Keratinocyte (primary cell): ENCODE measurements around the gene TENM4. TPM values are rescaled to one million over a fixed set of nuclear protein-coding genes. Genes with fewer than 3 reads are reported as not detected.

Experiments
- DNase-seq: peaks from one replicate; pipeline ENCODE4 v3.0.0-alpha.2; 2011; ENCODE audit warnings: low read depth, missing footprints, low spot score
- FAIRE-seq: peaks from 2 replicates; lab custom pipeline; 2011; peaks lifted over from hg19 to GRCh38; lab: Jason Lieb, UNC
- H2AFZ ChIP-seq: 2 replicates; pipeline ENCODE4 v1.6.0; 2012; ENCODE audit warnings: low read length, control low read depth, inconsistent platforms; ENCODE audit not compliant: control insufficient read depth
- H3K27ac ChIP-seq: 2 replicates; pipeline ENCODE4 v1.5.1; 2011; ENCODE audit warnings: low read length; ENCODE audit not compliant: control insufficient read depth, insufficient read depth
- H3K27me3 ChIP-seq: 3 replicates; pipeline ENCODE4 v1.6.0; 2011; ENCODE audit warnings: low read length; ENCODE audit not compliant: control insufficient read depth, insufficient read depth; ENCODE audit errors: extremely low read depth
- H3K36me3 ChIP-seq, 2 experiments: 2 replicates in 1 of 2; 3 replicates in 1 of 2; pipeline ENCODE4 v1.5.1; 2011; ENCODE audit warnings: low read length in 2 of 2, mild to moderate bottlenecking in 1 of 2; ENCODE audit not compliant: control insufficient read depth in 2 of 2, insufficient read depth in 2 of 2; ENCODE audit errors: extremely low read depth in 1 of 2
- H3K4me1 ChIP-seq: 3 replicates; pipeline ENCODE4 v1.5.1; 2011; ENCODE audit warnings: low read length; ENCODE audit not compliant: control insufficient read depth, insufficient read depth; ENCODE audit errors: extremely low read depth
- H3K4me2 ChIP-seq: 3 replicates; pipeline ENCODE4 v1.6.0; 2011; ENCODE audit warnings: low read depth, low read length; ENCODE audit not compliant: control insufficient read depth, insufficient read depth; ENCODE audit errors: extremely low read depth
- H3K4me3 ChIP-seq, 3 experiments: fragments of 200-600 bp in 1 of 3; sonication (generic) in 1 of 3; 2 replicates in 2 of 3; 3 replicates in 1 of 3; pipeline ENCODE4 v1.5.1; 2011 to 2016; ENCODE audit warnings: low read length in 3 of 3, mild to moderate bottlenecking in 3 of 3, control low read depth in 2 of 3, inconsistent platforms in 1 of 3, low read depth in 1 of 3, mixed read lengths in 1 of 3, mixed run types in 1 of 3, moderate library complexity in 1 of 3; ENCODE audit not compliant: control insufficient read depth in 2 of 3, insufficient read depth in 2 of 3; ENCODE audit errors: extremely low read depth in 1 of 3
- H3K79me2 ChIP-seq: 2 replicates; pipeline ENCODE4 v1.6.0; 2012; ENCODE audit warnings: low read length; ENCODE audit not compliant: control insufficient read depth, insufficient read depth
- H3K9ac ChIP-seq: 3 replicates; pipeline ENCODE4 v1.6.0; 2011; ENCODE audit warnings: low read length; ENCODE audit not compliant: control insufficient read depth, insufficient read depth; ENCODE audit errors: extremely low read depth
- H3K9me1 ChIP-seq: 3 replicates; pipeline ENCODE4 v1.6.0; 2011; ENCODE audit warnings: low read length; ENCODE audit not compliant: control insufficient read depth, insufficient read depth; ENCODE audit errors: extremely low read depth
- H3K9me3 ChIP-seq: 2 replicates; pipeline ENCODE4 v1.5.1; 2012; ENCODE audit warnings: low read depth, low read length; ENCODE audit not compliant: control insufficient read depth
- H4K20me1 ChIP-seq: 3 replicates; pipeline ENCODE4 v1.6.0; 2011; ENCODE audit warnings: low read length; ENCODE audit not compliant: control insufficient read depth, insufficient read depth; ENCODE audit errors: extremely low read depth
- EZH2 ChIP-seq: IDR thresholded peaks from one replicate; pipeline ENCODE4 v1.6.1; 2012; ENCODE audit warnings: inconsistent platforms, mild to moderate bottlenecking, low read length, moderate library complexity
- dilution Hi-C: fragments of 300-500 bp; cut with MboI; formaldehyde crosslinking; loops from one replicate; pipeline ENCODE4 v1.7.0; 2020; ENCODE audit warnings: low sequenced_read_pairs; ENCODE audit not compliant: extremely low pct_ligation_motif_present
- polyA plus RNA-seq, 5 experiments: library from polyadenylated mRNA; depleted of rRNA in 3 of 5; stranded (reverse) in 3 of 5; stranded (forward) in 1 of 5; unstranded in 1 of 5; fragments of >200 nt; gene quantifications; 1 replicate in 1 of 5; 2 replicates in 3 of 5; 3 replicates in 1 of 5; pipeline versions ENCODE4 v1.2.1 to v1.2.3, GENCODE V29; 2011 to 2012; ENCODE audit warnings: missing spikeins in 2 of 5, low read depth in 1 of 5, low replicate concordance in 1 of 5
- TF ChIP-seq, protein P1 (sequence below), 3 experiments: IDR thresholded peaks in 1 of 3; conservative IDR thresholded peaks in 1 of 3; optimal IDR thresholded peaks in 1 of 3; 2 replicates in 2 of 3; 3 replicates in 1 of 3; pipeline versions ENCODE3 to v1.5.1; 2011; ENCODE audit warnings: low read length in 3 of 3, mild to moderate bottlenecking in 3 of 3, moderate library complexity in 2 of 3, control low read depth in 1 of 3, inconsistent platforms in 1 of 3; ENCODE audit not compliant: insufficient read depth in 2 of 3; ENCODE audit errors: extremely low read depth in 1 of 3

The TENM4 gene
- polyA plus RNA-seq, 1 donor (not counting 4 experiments of a cell fraction or from before 2014, with no cell fraction given), result 3.5 TPM

DNA sequence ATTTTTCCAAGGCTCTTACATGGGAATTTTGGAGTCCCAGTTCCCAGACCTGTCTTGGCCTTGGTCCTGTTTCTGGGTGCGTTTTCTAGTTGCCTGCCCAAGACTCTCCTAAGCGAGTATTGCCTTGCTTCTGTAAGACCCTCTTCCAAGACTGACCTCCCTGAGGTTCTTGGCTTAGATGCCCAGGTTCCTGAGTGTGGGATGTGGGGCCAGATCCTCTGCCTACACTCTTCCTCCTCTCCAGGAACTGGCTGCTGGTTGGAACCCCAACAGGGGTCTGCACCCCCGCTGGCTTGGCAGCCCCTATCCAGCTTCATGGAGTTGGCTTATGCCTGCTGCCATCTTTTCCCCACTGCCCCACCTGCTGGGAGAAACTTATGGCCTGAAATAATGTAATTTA is 429.5 kb downstream of the TENM4 start:
- Histone ChIP-seq H3K9ac (no peak overlapping the region), H2AFZ (no peak overlapping the region), H3K27ac (no peak overlapping the region), H3K79me2 (no peaks in the 10 kb centered on the region), H3K4me2 (no peak overlapping the region), H3K4me1 (peaks cover 18% of the 10 kb centered on the region), H3K27me3 (no peaks in the 10 kb centered on the region), H3K9me1 (no peaks in the 10 kb centered on the region), H4K20me1 (no peaks in the 10 kb centered on the region), H3K9me3 (no peaks in the 10 kb centered on the region), H3K36me3 (no peaks in the 10 kb centered on the region), H3K4me3 (no peak overlapping the region)
- TF ChIP-seq EZH2, result no peak
- TF ChIP-seq, protein P1, sequence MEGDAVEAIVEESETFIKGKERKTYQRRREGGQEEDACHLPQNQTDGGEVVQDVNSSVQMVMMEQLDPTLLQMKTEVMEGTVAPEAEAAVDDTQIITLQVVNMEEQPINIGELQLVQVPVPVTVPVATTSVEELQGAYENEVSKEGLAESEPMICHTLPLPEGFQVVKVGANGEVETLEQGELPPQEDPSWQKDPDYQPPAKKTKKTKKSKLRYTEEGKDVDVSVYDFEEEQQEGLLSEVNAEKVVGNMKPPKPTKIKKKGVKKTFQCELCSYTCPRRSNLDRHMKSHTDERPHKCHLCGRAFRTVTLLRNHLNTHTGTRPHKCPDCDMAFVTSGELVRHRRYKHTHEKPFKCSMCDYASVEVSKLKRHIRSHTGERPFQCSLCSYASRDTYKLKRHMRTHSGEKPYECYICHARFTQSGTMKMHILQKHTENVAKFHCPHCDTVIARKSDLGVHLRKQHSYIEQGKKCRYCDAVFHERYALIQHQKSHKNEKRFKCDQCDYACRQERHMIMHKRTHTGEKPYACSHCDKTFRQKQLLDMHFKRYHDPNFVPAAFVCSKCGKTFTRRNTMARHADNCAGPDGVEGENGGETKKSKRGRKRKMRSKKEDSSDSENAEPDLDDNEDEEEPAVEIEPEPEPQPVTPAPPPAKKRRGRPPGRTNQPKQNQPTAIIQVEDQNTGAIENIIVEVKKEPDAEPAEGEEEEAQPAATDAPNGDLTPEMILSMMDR (optimal IDR thresholded peaks at IDR 0.05 in 1 of 3, IDR thresholded peaks at IDR 0.05 in 1 of 3, conservative IDR thresholded peaks at IDR 0.05 in 1 of 3; ENCODE audit: extremely low read depth in 1 of 3, insufficient read depth in 2 of 3, low read length in 3 of 3), result no peak
- dilution Hi-C loops, result no loop called here
- FAIRE-seq (no peak), DNase-seq (no peak)

DNA sequence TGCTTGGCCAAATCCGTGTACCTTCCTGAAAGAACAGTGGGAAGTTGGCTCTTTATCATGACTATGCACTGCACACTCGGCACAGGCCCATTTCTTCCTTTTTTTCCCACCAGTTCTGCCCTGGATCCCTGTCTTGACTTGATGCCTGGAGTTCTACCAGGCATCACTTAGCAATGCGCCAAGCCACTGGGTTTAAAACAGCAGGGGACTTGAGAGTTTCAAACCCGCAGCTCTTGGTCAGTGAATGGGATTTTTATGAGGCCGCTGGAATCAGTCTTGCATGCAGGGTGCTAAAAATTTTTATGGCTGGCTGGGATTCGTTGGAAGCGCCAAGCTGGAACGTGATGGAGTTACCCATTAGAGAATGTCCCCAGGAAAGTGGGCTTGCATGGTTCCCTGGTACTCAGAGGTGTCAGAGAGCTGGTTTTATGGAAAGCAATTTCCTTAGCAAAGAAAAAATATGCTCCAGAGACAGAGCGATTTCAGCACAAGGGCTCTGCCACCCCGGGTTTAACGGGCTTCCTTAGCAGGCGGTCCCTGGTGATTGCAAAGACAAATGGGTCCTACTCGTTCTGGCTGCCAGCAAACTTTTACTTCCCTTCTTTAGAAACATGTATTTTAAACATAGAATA is 432.9 kb downstream of the TENM4 start:
- Histone ChIP-seq H3K79me2 (no peaks in the 10 kb centered on the region), H3K9ac (no peak overlapping the region), H3K36me3 (no peaks in the 10 kb centered on the region), H3K27ac (no peak overlapping the region), H3K27me3 (no peaks in the 10 kb centered on the region), H3K9me1 (no peaks in the 10 kb centered on the region), H3K4me2 (no peak overlapping the region), H3K9me3 (no peaks in the 10 kb centered on the region), H3K4me3 (no peak overlapping the region), H4K20me1 (no peaks in the 10 kb centered on the region), H3K4me1 (no peaks in the 10 kb centered on the region), H2AFZ (no peak overlapping the region)
- dilution Hi-C loops, result no loop called here
- TF ChIP-seq, protein P1 (optimal IDR thresholded peaks at IDR 0.05 in 1 of 3, IDR thresholded peaks at IDR 0.05 in 1 of 3, conservative IDR thresholded peaks at IDR 0.05 in 1 of 3; ENCODE audit: extremely low read depth in 1 of 3, insufficient read depth in 2 of 3, low read length in 3 of 3), result no peak
- TF ChIP-seq EZH2, result no peak
- FAIRE-seq, result no peak
- no peak for DNase-seq
